Left ventricle myocardium inferior (tissue), 1 donor: ENCODE results near the gene NGB. TPM values are rescaled to one million over a fixed set of nuclear protein-coding genes. Genes with fewer than 3 reads are reported as not detected.

ENCODE experiments used
- DNase-seq: peaks from one replicate; pipeline ENCODE4 v3.0.0-alpha.2; 2020
- H3K27ac ChIP-seq: fragments of 200-600 bp; replicated peaks from 2 replicates; pipeline ENCODE4 v1.8.0; 2021
- H3K27me3 ChIP-seq: fragments of 200-600 bp; 2 replicates; pipeline ENCODE4 v1.8.0; 2021; ENCODE audit warnings: low read depth
- H3K36me3 ChIP-seq: fragments of 200-600 bp; 2 replicates; pipeline ENCODE4 v1.8.0; 2021
- H3K4me1 ChIP-seq: fragments of 200-600 bp; 2 replicates; pipeline ENCODE4 v1.8.0; 2021
- H3K4me3 ChIP-seq: fragments of 200-600 bp; 2 replicates; pipeline ENCODE4 v1.8.0; 2021; ENCODE audit warnings: mild to moderate bottlenecking, moderate library complexity
- H3K9me3 ChIP-seq: fragments of 200-600 bp; replicated peaks from 2 replicates; pipeline ENCODE4 v1.8.0; 2021
- intact Hi-C: fragments of 100-400 bp; cut with micrococcal nuclease; formaldehyde crosslinking; loops from one replicate; pipeline ENCODE4 v1.11.0; 2022
- total RNA-seq: library from RNA; stranded (reverse); fragmentation: NEBNext Ultra II Directional; extraction: Animal tissue kit (Norgen Biotek cat#: 25700); gene quantifications from one replicate; pipeline ENCODE4 v1.2.1, GENCODE V29; 2021
- TF ChIP-seq, protein P1 (sequence below): fragments of 200-600 bp; IDR thresholded peaks from 2 replicates; pipeline ENCODE4 v1.8.0; 2021; ENCODE audit warnings: antibody characterized with exemption, mild to moderate bottlenecking, borderline replicate concordance
- donor health status: DM: no; HTN: yes; CAD: no; lungs with severe emphysema.

The NGB gene
- total RNA-seq, 1 donor from 2014 or later: not detected

DNA sequence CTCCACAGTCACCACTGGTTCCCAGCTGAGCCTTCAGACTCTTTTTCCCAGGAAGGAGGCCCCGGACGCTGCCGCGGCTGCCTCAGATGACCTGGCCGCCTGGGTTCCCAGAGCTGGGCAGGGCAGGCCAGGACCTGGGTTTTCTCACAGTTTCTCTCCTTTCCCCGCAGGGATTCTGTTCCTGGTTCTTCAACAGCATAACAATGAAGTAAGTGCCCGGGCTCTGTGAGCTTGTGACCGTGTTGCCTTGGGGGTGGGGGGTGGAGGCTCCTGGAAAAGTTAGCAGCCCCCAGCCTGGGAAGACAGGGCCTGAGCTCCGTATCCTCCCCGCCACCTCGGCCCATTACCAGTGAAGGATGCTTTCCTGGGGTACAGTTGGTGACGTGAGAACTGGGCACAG is 45.8 kb downstream of the NGB start:
- peaks cover 2% of the 10 kb centered on the region for H3K4me1 ChIP-seq
- no peak overlapping the region for H3K27ac ChIP-seq
- DNase-seq: no peak
- no peaks in the 10 kb centered on the region for H3K27me3 ChIP-seq
- TF ChIP-seq, protein P1, sequence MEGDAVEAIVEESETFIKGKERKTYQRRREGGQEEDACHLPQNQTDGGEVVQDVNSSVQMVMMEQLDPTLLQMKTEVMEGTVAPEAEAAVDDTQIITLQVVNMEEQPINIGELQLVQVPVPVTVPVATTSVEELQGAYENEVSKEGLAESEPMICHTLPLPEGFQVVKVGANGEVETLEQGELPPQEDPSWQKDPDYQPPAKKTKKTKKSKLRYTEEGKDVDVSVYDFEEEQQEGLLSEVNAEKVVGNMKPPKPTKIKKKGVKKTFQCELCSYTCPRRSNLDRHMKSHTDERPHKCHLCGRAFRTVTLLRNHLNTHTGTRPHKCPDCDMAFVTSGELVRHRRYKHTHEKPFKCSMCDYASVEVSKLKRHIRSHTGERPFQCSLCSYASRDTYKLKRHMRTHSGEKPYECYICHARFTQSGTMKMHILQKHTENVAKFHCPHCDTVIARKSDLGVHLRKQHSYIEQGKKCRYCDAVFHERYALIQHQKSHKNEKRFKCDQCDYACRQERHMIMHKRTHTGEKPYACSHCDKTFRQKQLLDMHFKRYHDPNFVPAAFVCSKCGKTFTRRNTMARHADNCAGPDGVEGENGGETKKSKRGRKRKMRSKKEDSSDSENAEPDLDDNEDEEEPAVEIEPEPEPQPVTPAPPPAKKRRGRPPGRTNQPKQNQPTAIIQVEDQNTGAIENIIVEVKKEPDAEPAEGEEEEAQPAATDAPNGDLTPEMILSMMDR: no peak
- no peak overlapping the region for H3K4me3 ChIP-seq
- intact Hi-C loops: no loop called here
- no peaks in the 10 kb centered on the region for H3K9me3 ChIP-seq
- H3K36me3 ChIP-seq: no peaks in the 10 kb centered on the region

DNA sequence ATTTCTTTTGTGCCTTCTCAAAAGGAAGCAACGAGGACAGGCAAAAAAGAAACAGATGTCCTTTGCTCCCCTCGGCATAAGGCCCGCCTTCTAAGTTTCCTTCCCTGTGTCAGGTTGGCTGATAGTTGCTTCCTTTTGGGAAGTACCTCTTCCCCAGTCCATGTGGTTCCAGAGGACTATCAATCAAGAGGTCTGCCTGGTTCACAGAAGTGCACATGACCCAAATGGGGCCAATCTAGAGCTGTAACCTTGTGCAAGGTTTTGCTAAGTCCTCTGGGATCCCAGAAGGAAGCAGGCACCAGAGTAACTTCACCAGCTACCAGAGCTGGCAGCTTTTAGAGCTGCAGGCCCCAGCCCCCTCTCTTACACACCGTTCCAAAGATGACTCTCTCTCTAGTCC is 46.8 kb downstream of the NGB start:
- intact Hi-C loops: no loop called here
- Histone ChIP-seq H3K27me3 (peaks cover 9% of the 10 kb centered on the region), H3K4me1 (peaks cover 12% of the 10 kb centered on the region), H3K4me3 (no peak overlapping the region), H3K9me3 (no peaks in the 10 kb centered on the region), H3K27ac (no peak overlapping the region), H3K36me3 (no peaks in the 10 kb centered on the region)
- TF ChIP-seq, protein P1: no peak
- no peak for DNase-seq

DNA sequence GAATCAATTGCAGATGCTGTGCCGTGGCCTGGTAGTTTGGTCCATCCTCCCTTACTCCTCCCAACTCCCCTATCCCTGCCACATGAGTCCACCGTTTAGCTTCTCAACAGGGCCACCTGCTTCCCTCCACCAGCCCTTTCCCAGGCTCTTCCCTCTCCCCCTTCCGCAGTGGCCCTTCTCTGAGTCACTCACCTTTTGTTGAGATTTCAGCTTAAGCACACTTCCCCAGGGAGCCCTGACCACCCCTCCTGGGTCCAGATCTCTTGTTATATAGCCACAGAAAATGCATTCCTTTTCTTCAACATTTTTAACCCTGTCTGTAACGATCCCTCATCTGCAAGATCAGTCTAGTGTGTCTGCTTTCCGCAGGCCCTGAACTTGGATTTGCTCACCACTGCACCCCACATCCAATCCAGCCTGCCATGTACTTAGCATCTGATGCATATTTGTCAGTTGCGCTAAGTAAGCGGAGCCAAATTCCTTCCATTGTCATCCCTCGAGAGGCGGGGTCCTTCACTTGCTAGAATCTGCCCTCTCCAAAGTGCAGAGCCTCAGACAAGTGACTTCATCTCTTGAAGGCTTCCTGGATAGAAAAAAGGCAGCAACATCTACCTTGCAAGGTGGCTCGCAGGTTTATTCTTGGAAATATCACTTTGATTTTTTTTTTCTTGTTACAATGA is 48.3 kb downstream of the NGB start:
- TF ChIP-seq, protein P1: no peak
- intact Hi-C loops: no loop called here

DNA sequence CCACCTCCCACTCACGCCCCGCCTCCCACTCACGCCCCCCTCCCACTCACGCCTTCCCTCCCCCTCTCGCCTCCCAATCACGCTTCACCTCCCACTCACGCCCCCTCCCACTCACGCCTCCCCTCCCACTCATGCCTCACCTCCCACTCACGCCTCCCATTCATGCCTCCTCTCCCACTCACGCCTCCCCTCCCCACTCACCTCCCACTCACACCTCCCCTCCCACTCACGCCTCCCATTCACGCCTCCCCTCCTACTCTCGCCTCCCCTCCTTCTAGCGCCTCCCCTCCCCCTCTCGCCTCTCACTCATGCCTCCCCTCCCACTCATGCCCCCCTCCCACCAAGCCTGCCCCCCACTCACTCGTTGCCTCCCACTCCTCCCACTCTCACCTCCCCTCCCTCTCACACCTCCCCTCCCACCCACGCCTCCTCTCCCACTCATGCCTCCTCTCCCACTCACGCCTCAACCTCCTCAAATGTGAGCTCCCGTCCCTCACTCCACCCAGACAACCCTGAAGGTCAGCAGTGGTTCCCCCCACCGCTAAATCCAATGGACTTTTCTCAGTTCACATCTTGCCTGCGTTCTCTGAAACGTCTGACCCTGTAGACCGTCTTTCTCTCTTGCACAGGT is 49.6 kb downstream of the NGB start:
- Histone ChIP-seq H3K36me3 (no peaks in the 10 kb centered on the region), H3K27ac (no peak overlapping the region), H3K9me3 (no peaks in the 10 kb centered on the region), H3K27me3 (peaks cover 27% of the 10 kb centered on the region), H3K4me3 (no peak overlapping the region), H3K4me1 (peaks cover 12% of the 10 kb centered on the region)
- TF ChIP-seq, protein P1: no peak
- DNase-seq: no peak
- intact Hi-C loops: no loop called here

More for the DNA sequence above, 48.3 kb downstream of the NGB start:
- Histone ChIP-seq H3K27ac (no peak overlapping the region), H3K4me1 (peaks cover 12% of the 10 kb centered on the region), H3K4me3 (no peak overlapping the region), H3K9me3 (no peaks in the 10 kb centered on the region), H3K27me3 (peaks cover 18% of the 10 kb centered on the region), H3K36me3 (no peaks in the 10 kb centered on the region)
- DNase-seq: no peak

DNA sequence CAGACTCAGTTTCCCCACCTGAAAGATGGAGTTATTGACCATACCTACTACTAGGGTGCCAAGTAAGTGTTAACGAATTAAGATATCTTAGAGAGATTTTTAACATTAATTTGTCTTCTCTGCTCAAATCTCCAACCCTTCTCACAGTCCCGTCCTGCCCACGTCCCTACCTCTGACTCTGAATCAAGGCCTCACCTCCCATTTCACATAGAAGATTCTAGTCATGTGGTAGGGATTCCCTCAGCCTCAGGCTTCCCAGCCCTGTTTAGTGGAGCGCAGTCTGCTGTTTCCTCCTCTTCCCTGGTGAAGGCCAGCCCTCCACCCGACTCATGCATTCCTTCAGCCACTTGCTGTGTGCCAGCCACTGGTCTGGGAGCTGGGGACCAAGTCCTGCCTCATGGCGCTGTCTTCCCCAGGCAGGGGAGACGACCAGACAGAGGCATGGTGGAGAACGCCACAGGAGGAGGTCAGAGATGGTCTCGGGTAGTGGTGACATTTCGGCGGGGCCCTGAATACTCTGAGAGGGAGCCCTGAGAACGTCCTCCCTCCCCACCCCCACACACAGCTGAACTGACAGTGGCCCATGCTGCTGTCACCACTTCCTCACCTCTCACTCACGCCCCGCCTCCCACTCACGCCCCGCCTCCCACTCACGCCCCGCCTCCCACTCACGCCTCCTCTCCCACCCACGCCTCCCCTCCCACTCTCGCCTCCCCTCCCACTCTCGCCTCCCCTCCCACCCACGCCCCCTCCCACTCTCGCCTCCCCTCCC is 50.6 kb downstream of the NGB start:
- intact Hi-C loops: no loop called here
- TF ChIP-seq, protein P1: no peak
- H3K4me3 ChIP-seq: no peak overlapping the region
- DNase-seq: no peak
- H3K4me1 ChIP-seq: peaks cover 12% of the 10 kb centered on the region
- no peaks in the 10 kb centered on the region for H3K9me3 ChIP-seq
- H3K27me3 ChIP-seq: peaks cover 36% of the 10 kb centered on the region
- no peaks in the 10 kb centered on the region for H3K36me3 ChIP-seq
- no peak overlapping the region for H3K27ac ChIP-seq
